HAP-1 (cell line): ENCODE results near the gene PALD1.

ENCODE experiments used
- DNase-seq, 2 experiments: peaks; one replicate each; pipeline ENCODE4 v3.0.0-alpha.2; 2016 to 2020; ENCODE audit warnings: low spot score in 2 of 2
- H3K27me3 ChIP-seq: fragments of 250-450 bp; sonication (Bioruptor Pico); 2 replicates; pipeline ENCODE4 v1.5.1; 2020; ENCODE audit warnings: low read depth, mild to moderate bottlenecking, moderate library complexity
- H3K36me3 ChIP-seq: fragments of 250-450 bp; sonication (Bioruptor Pico); replicated peaks from 2 replicates; pipeline ENCODE4 v1.5.1; 2020; ENCODE audit warnings: mild to moderate bottlenecking
- H3K4me1 ChIP-seq: fragments of 250-450 bp; sonication (Bioruptor Pico); 2 replicates; pipeline ENCODE4 v1.5.1; 2020; ENCODE audit warnings: mild to moderate bottlenecking
- H3K4me3 ChIP-seq: fragments of 250-450 bp; sonication (Bioruptor Pico); 2 replicates; pipeline ENCODE4 v1.5.1; 2020; ENCODE audit warnings: mild to moderate bottlenecking, moderate library complexity
- H3K9me3 ChIP-seq: fragments of 250-450 bp; sonication (Bioruptor Pico); 2 replicates; pipeline ENCODE4 v1.5.1; 2020; ENCODE audit warnings: mild to moderate bottlenecking, moderate library complexity
- in situ Hi-C: fragments of 300-500 bp; cut with MboI; formaldehyde crosslinking; loops from 3 replicates; pipeline ENCODE4 v1.14.3; 2020; ENCODE audit warnings: low sequenced_read_pairs, inconsistent platforms, mixed read lengths

Gene PALD1

GRCh38 chr10:70442332-70442988, 36.1 kb upstream of the PALD1 start:
- DNase-seq, result no peak
- Histone ChIP-seq H3K36me3 (no peaks in the 10 kb centered on the region), H3K9me3 (no peaks in the 10 kb centered on the region), H3K27me3 (peaks cover 21% of the 10 kb centered on the region), H3K4me3 (no peak overlapping the region), H3K4me1 (no peaks in the 10 kb centered on the region)
- in situ Hi-C loops, result no loop called here

DNA sequence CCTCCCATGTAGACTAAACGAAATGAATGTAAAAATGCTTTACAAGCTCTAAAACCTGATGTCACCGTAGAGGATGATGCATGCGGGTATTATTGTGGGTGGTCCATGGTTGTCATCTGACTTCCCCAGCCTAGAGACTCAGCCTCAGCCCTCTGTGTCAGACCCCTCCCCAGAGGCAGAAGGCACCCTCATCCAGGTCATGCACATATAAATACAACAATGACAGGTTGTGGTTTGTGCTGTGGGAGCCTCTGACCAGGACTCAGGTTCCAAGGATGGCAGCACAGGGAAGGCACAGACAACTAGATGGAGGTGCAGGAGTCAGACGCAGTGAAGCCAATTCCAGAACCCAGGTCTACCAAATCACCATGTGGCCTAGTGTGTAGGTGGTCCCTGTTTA, 33.8 kb upstream of the PALD1 start:
- H3K36me3 ChIP-seq, result no peaks in the 10 kb centered on the region
- no peak overlapping the region for H3K4me3 ChIP-seq
- no peaks in the 10 kb centered on the region for H3K9me3 ChIP-seq
- peaks cover 21% of the 10 kb centered on the region for H3K27me3 ChIP-seq
- DNase-seq, result no peak
- H3K4me1 ChIP-seq, result no peaks in the 10 kb centered on the region
- in situ Hi-C loops, result no loop called here

GRCh38 chr10:70445718-70446657, 32.6 kb upstream of the PALD1 start:
- in situ Hi-C loops, result no loop called here

GRCh38 chr10:70448236-70448635, 30.3 kb upstream of the PALD1 start:
- in situ Hi-C loops, result no loop called here
- no peaks in the 10 kb centered on the region for H3K36me3 ChIP-seq
- no peaks in the 10 kb centered on the region for H3K9me3 ChIP-seq
- H3K4me3 ChIP-seq, result no peak overlapping the region
- H3K4me1 ChIP-seq, result no peaks in the 10 kb centered on the region
- H3K27me3 ChIP-seq, result no peaks in the 10 kb centered on the region
- no peak for DNase-seq

More at GRCh38 chr10:70445718-70446657, 32.6 kb upstream of the PALD1 start:
- H3K36me3 ChIP-seq, result no peaks in the 10 kb centered on the region
- H3K27me3 ChIP-seq, result peaks cover 15% of the 10 kb centered on the region
- H3K9me3 ChIP-seq, result no peaks in the 10 kb centered on the region
- H3K4me1 ChIP-seq, result no peaks in the 10 kb centered on the region
- H3K4me3 ChIP-seq, result no peak overlapping the region
- no peak for DNase-seq

- Histone ChIP-seq H3K27me3 (no peaks in the 10 kb centered on the region), H3K9me3 (no peaks in the 10 kb centered on the region), H3K4me3 (no peak overlapping the region), H3K4me1 (peaks cover 10% of the 10 kb centered on the region), H3K36me3 (no peaks in the 10 kb centered on the region)
- no peak for DNase-seq
- in situ Hi-C loops, result no loop called here
Measured at GRCh38 chr10:70455213-70455630, 23.3 kb upstream of the PALD1 start.

DNA sequence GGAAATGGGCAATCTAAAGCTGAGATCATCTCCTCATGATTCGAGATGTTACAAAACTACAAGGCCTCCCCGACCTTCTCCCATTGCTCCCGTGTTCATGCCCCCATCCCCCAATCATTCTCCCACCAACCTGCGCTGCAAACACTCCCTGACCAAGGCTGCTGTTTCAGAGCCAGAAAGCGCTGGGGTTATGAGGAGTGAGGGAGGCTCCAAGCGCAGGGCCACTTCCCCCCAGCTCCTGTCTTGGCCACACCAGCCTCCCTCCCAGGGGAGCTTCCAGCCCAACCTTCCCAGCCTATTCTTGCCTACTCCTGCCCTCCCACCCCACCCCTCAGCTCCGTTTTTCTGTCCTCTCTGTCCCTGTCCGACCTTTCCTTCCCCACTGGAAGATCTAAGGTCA, 22.4 kb upstream of the PALD1 start:
- Histone ChIP-seq H3K9me3 (no peaks in the 10 kb centered on the region), H3K27me3 (no peaks in the 10 kb centered on the region), H3K4me3 (no peak overlapping the region), H3K4me1 (peaks cover 10% of the 10 kb centered on the region), H3K36me3 (no peaks in the 10 kb centered on the region)
- no peak for DNase-seq
- in situ Hi-C loops, result no loop called here

DNA sequence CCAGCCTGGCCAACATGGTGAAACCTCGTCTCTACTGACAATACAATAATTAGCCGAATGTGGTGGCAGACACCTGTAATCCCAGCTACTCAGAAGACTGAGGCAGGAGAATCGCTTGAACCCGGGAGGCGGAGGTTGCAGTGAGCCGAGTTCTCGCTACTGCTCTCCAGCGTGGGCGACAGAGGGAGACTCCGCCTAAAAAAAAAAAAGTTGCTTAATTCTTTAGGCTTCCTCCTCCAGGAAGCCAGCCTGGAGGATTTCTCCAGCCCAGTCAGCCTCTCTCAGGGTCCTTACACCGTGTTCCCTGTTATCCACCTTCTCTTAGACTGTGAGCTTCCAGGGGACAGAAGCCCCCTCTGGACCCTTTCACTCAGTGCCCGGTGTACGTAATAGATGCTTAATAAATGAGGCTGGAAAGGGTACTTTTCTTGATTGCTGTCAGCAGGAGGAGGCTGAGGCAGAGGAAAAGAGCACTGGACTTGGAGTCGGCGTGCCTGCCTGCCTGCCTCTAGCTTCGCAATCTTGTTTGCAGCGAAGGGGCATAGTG, 20.7 kb upstream of the PALD1 start:
- no peaks in the 10 kb centered on the region for H3K27me3 ChIP-seq
- no peak overlapping the region for H3K4me3 ChIP-seq
- DNase-seq, result no peak
- in situ Hi-C loops, result no loop called here
- no peaks in the 10 kb centered on the region for H3K9me3 ChIP-seq
- H3K36me3 ChIP-seq, result no peaks in the 10 kb centered on the region
- peaks cover 10% of the 10 kb centered on the region for H3K4me1 ChIP-seq

- no peaks in the 10 kb centered on the region for H3K27me3 ChIP-seq
- H3K4me1 ChIP-seq, result peaks cover 10% of the 10 kb centered on the region
- DNase-seq, result no peak
- no peaks in the 10 kb centered on the region for H3K36me3 ChIP-seq
- H3K4me3 ChIP-seq, result no peak overlapping the region
- H3K9me3 ChIP-seq, result no peaks in the 10 kb centered on the region
- in situ Hi-C loops, result no loop called here
Measured at GRCh38 chr10:70458329-70459060, 20.1 kb upstream of the PALD1 start.

- Histone ChIP-seq H3K36me3 (no peaks in the 10 kb centered on the region), H3K27me3 (no peaks in the 10 kb centered on the region), H3K9me3 (no peaks in the 10 kb centered on the region), H3K4me3 (no peak overlapping the region), H3K4me1 (peaks cover 10% of the 10 kb centered on the region)
- in situ Hi-C loops, result no loop called here
- DNase-seq, result peak; percentile 41 to 76
Measured at GRCh38 chr10:70459061-70459773, 19.4 kb upstream of the PALD1 start.

DNA sequence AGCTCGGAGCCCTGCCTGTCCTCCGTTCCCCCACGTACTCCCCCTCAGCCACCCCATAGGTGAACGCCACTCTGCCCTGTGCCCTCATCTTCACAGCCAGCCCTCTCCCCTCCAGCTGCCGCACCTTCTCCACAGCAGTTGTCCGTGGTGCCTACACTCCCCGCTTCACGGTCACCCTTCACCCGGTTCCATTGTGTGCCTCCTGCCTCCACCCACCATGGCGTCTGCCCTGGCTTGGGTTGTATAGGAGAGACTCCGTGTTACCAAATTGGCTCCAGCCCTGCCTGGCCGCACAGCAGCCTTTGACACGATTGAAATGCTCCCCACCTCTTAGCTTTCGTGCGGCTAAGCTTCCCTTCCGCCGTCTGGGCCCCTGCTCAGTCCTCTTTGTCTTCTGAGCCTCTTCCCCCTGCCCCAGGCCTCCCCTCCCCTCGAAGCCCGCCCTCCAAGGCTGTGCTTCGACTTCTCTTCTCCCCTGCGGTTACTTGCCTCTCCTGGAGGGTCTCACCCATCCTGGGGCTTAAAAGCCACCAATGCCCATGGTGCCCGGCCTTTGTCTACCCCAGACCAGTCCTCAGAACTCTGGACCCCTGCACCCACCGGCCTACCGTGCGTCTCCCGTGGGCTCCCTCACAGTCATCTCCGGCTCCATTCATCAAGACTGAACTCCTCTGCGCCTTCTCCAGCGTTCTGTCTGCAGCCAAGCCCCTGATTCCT, 18.6 kb upstream of the PALD1 start:
- no peaks in the 10 kb centered on the region for H3K9me3 ChIP-seq
- H3K4me1 ChIP-seq, result peaks cover 10% of the 10 kb centered on the region
- H3K27me3 ChIP-seq, result no peaks in the 10 kb centered on the region
- no peaks in the 10 kb centered on the region for H3K36me3 ChIP-seq
- H3K4me3 ChIP-seq, result no peak overlapping the region
- DNase-seq, result no peak
- in situ Hi-C loops, result loop anchor here (10.0 kb wide), 1 partner anchor 305 kb away; no protein-coding TSS in a partner anchor

DNA sequence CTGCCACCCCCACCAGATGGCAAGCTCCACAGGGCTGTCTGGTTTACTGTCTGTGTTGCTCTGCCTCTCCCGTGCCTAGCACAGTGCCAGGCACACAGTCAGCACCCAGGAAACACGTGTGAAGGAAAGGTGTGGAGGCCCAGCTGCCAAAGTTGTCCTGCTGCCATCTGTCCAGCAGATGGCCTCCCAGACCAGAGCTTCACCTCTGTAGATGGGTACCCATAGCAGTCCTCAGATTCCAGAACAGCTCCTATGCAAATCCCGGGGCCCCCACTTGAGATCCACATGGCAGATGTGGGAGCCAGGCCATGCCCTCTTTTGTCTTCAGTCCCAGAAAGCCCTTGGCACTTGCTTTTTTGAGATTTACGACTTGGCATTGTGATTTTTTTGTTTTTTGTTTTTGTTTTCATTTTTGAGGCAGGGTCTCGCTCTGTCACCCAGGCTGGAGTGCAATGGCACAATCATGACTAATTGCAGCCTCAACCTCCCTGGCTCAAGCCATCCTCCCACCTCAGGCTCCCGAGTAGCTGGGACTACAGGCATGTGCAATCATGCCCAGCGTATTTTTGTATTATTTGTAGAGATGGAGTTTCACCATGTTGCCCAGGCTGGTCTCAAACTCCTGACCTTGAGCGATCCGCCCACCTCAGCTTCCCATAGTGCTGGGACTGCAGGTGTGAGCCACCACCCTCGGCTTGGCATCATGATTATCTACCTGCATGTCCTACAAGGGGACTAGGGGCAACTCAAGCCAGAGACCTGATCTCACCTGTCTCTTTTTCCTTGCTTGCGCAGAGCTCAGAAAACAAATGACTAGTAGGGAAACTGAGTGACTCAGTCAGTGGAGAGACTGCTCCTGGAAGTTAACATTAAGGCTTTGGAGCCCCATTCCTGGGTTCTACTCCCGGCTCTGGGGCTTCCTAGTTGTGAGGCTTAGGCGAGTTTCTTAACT, 16.9 kb upstream of the PALD1 start:
- no peaks in the 10 kb centered on the region for H3K36me3 ChIP-seq
- H3K27me3 ChIP-seq, result no peaks in the 10 kb centered on the region
- no peak overlapping the region for H3K4me3 ChIP-seq
- peaks cover 10% of the 10 kb centered on the region for H3K4me1 ChIP-seq
- in situ Hi-C loops, result loop anchor here (10.0 kb wide), 1 partner anchor 303 kb away; no protein-coding TSS in a partner anchor
- H3K9me3 ChIP-seq, result no peaks in the 10 kb centered on the region
- DNase-seq, result peak; percentile 29 to 70
